Measurements from ENCODE around the gene ATXN3.

Gene ATXN3

GRCh38 chr14:92106143-92106926 is at the start of gene ATXN3:
Gene ATXN3, minus strand, starts transcription at chr14:92106582. Its CDS starts 30 bp downstream, at chr14:92106552.
- peak; percentile 99 for DNase-seq

- peak; percentile 84 for DNase-seq
These were observed 48.0 kb upstream of the ATXN3 start for GRCh38 chr14:92154283-92154942.

- DNase-seq = peak; percentile 30
These were observed 47.2 kb upstream of the ATXN3 start for GRCh38 chr14:92153581-92153980.

GRCh38 chr14:92144708-92145107 is 38.3 kb upstream of the ATXN3 start:
- no peak for DNase-seq

GRCh38 chr14:92143962-92144361 is 37.6 kb upstream of the ATXN3 start:
- DNase-seq = no peak

GRCh38 chr14:92143309-92143708 is 36.9 kb upstream of the ATXN3 start:
- DNase-seq = no peak

GRCh38 chr14:92135269-92135668 is 28.9 kb upstream of the ATXN3 start:
- DNase-seq = peak; percentile 47

GRCh38 chr14:92134456-92134855 is 28.1 kb upstream of the ATXN3 start:
- DNase-seq = no peak

GRCh38 chr14:92122761-92123160 is 16.4 kb upstream of the ATXN3 start:
- no peak for DNase-seq

GRCh38 chr14:92122351-92122677 is 15.9 kb upstream of the ATXN3 start:
- DNase-seq = peak; percentile 64

- DNase-seq = peak; percentile 92
These were observed 15.4 kb upstream of the ATXN3 start, which contains the start of the genes CPSF2 and NDUFB1 for GRCh38 chr14:92121670-92122350. Gene CPSF2, plus strand, starts transcription at chr14:92121969. Its CDS starts 9,016 bp downstream, at chr14:92130985. Gene NDUFB1, minus strand, starts transcription at chr14:92121706. Its CDS starts 4,069 bp downstream, at chr14:92117637.

GRCh38 chr14:92121207-92121669 is 14.9 kb upstream of the ATXN3 start:
- DNase-seq = peak; percentile 70

- no peak for DNase-seq
These were observed 3.1 kb upstream of the ATXN3 start for GRCh38 chr14:92109490-92109889.

GRCh38 chr14:92108345-92109254 is 2.2 kb upstream of the ATXN3 start:
- no peak for DNase-seq

- peak; percentile 74 for DNase-seq
These were observed 564 bp downstream of the ATXN3 start for GRCh38 chr14:92105893-92106142.

GRCh38 chr14:92105073-92105892 is 1.1 kb downstream of the ATXN3 start:
- no peak for DNase-seq

GRCh38 chr14:92103363-92103989 is 2.9 kb downstream of the ATXN3 start:
- peak; percentile 24 for DNase-seq

- DNase-seq = no peak
These were observed 6.6 kb downstream of the ATXN3 start for GRCh38 chr14:92099802-92100201.

GRCh38 chr14:92093320-92093719 is 13.1 kb downstream of the ATXN3 start:
- peak; percentile 11 for DNase-seq

- no peak for DNase-seq
These were observed 17.9 kb downstream of the ATXN3 start for GRCh38 chr14:92088494-92088893.

GRCh38 chr14:92074555-92074954 is 31.8 kb downstream of the ATXN3 start:
- DNase-seq = no peak
